Forelimb muscle (tissue), 1 donor: ENCODE data around the gene BLCAP. TPM values are rescaled to one million over a fixed set of nuclear protein-coding genes. Genes with fewer than 3 reads are reported as not detected.
"Not testable (repeated sequence)": the region's sequence is repeated elsewhere in the genome, so short reads cannot be mapped to it uniquely, and the experiment has no call there.

Experiments used
- DNase-seq: peaks from one replicate; pipeline ENCODE4 v3.0.0-alpha.2; 2013; ENCODE audit warnings: low read depth
- polyA plus RNA-seq: library from polyadenylated mRNA; unstranded; fragments of 120-200 nt; gene quantifications from one replicate; pipeline ENCODE4 v1.2.1, GENCODE V29; 2013; ENCODE audit not compliant: insufficient read length

Gene BLCAP
- polyA plus RNA-seq, 1 donor = 528 TPM

DNA sequence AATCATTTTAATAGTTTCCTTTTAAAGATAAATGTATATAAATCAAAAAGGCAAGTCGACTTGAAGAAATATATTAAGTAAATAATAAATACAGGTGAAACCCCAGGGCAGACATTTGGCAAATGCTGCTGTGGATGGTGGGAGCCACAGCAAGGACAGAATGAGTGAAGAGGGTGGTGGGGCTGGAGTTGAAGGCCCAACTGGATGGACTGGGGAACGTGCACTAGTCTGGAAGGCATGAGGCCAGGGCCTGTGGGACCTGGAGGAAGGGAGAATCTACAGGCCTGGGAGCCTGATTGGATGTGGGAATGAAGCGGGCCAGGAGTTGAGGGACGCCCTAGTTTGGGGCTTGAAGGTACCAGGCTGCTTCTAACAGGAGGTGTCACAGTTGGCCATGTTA is 30.6 kb upstream of the BLCAP start:
- no peak for DNase-seq

DNA sequence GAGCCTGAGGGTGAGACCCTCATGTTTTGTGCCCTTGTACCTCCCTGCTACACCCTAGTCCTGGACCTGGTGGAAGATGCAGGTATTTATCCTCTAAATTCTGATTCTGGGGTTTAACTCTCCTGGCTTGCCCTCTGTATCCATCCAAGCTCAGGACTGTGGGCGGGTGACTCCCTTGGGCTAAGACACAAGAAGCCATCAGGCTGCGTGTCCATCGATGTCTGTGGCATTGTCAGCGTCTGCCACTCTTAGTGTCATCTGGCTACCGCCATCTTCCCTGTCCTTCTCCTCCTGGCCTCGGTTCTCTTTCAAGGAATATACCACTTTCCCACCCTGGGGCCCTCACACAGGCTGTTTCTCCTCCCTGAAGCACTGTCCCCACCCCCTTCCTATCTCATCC is 28.9 kb upstream of the BLCAP start:
- DNase-seq = no peak

DNA sequence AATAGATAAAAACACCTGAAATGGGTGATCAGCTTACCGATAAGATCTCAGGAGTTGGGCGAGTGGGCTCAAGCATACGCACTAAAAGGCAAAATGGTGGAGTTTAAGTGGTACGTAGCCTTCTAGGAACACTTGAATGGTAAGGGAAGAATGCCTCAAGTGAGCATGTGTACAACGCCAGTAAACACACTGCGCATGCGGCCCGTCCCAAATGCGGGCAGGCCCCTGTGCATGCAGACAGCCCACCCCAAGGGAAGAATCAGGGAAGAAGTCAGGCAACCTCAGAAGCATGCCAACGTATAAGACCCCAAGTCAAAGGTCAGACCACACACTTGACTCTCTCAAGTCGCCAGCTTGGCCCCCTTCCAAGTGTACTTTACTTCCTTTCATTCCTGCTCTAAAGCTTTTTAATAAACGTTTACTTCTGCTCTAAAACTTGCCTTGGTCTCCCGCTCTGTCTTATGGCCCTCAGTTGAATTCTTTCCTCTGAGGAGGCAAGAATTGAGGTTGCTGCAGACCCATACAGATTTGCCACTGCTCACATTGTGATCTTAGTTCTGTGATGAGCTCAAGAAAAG is 27.1 kb upstream of the BLCAP start:
- DNase-seq = not testable (repeated sequence)

DNA sequence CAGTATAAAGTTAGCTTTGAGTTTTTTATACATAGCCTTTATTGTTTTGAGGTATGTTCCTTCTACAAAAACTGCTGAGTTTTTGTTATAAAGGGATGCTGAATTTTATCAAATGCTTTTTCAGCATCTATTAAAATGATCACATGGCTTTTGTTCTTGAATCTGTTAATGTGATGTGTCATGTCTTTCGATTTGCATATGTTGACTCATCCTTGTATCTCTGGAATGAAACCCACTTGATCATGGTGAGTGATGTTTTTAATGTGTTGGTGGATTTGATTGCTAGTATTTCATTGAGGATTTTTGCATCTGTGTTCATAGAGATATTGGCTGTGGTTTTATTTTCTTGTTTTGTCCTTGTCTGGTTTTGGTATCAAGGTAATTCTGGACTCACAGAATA is 24.7 kb upstream of the BLCAP start:
- no peak for DNase-seq

DNA sequence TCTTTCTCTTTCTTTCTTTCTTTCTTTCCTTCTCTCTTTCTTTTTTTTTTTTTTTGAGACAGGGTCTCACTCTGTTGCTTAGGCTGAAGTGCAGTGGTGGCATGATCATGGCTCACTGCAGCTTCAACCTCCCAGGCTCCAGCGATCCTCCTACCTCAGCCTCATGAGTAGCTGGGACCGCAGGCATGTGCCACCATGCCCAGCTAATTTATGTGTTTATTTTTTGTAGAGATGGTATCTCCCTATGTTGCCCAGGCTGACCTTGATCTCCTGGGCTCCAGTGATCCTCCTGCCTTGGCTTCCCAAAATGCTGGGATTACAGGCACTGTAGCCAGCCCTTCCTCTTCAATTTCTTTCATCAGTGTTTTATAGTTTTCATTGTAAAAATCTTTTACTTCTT is 24.0 kb upstream of the BLCAP start:
- DNase-seq = not testable (repeated sequence)

DNA sequence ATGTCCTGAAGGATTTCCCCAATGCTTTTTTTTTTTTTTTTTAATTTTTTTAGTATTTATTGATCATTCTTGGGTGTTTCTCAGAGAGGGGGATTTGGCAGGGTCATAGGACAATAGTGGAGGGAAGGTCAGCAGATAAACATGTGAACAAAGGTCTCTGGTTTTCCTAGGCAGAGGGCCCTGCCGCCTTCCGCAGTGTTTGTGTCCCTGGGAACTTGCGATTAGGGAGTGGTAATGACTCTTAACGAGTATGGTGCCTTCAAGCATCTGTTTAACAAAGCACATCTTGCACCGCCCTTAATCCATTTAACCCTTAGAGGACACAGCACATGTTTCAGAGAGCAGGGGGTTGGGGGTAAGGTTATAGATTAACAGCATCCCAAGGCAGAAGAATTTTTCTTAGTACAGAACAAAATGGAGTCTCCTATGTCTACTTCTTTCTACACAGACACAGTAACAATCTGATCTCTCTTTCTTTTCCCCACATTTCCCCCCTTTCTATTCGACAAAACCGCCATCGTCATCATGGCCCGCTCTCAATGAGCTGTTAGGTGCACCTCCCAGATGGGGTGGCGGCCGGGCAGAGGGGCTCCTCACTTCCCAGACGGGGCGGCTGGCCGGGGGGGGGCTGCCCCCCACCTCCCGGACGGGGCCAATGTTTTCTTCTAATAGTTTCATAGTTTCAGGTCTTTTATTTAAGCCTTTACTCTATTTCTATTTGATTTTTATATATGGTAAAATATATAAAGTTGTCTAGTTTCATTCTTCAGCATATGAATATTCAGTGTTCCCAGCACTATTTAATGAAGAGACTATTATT is 22.6 kb upstream of the BLCAP start:
- not testable (repeated sequence) for DNase-seq

DNA sequence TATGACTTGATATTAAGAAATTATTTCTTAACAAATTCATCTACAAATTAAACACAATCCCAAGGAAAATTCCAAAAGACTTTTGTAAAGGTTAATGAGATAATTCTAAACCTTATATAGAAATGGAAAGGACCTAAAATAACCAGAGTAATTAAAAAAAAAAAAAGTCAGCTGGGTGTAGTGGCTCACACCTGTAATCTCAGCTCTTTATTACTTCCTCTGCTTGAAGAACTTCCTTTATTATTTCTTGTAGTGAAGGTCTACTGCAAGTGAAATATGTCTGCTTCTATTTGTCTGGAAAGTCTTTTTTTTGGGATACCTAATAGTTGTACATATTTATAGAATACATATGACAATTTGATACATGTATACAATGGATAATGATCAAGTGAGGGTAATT is 20.2 kb upstream of the BLCAP start:
- no peak for DNase-seq

DNA sequence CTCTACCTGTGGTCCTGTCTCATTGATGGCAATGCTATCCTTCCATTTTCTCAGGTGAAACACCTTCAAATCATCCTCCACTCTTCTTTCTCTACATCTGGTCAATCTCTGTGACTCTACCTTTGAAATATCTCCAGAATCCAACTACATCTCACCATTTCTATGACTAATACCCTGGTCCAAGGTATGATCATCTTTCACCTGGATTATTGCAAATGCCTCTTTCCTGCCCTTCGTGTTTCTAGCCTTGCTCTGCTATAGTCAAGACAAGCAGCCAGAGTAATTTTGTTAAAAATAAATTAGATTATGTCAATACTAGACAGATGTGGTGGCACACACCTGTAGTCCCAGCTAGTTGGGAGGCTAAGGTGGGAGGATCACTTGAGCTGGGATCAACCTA is 17.8 kb upstream of the BLCAP start:
- DNase-seq = no peak

DNA sequence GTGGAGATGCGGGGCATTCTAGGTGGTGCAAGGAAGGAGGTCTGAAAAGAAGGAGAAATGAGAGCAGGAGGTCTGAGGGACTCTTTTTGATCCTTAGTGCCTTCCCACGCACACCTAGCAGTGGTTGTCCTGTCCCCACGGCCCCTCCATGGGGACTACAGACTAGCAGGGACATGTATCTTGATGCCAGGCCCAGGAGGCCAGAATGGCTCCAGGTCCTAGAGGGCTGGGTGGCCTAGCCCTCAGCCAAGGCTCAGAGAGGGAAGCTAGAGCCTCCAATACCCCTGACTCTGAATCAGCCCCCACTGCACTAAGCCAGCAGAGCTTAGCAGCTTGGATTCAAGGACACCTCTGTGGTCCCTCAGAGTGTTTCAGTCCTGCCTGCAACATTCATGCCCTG is 16.7 kb upstream of the BLCAP start:
- DNase-seq = no peak

DNA sequence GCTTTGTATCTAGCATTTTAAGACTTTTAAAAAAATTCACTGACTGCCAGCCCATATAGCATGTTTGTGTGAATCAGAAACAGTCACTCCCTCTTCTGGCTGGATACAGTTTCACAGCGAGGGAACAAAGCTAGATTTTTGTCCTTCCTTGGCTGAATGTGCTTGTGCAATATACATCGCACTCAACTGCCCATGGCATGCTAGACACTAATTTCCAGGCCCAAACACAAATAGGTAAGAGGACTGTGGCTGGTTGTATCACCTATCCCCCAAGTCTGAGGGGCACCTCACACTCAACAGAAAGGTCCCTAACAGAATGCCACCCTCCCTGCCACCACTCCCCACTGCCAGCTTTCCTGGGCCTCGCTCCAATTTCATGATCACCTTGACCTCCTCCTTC is 16.2 kb upstream of the BLCAP start:
- DNase-seq = no peak

DNA sequence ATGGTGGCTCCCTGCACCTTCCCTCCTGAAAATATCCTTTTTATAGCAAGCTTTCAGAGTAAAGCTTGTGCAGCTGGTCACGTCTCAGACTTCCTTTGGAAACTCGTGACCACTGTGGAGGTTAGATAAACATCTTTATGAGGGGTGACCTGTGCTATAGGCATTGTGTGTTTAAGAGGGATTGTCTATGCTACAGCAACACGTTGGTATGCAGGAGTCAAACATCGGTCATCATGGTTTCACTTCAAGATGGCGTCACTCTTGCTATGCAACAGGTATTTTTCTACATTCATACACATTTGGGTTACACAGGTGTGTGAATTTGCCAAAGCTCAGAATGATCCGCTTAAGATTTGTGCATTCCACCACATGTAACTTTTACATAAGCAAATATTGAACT is 14.6 kb upstream of the BLCAP start:
- no peak for DNase-seq

DNA sequence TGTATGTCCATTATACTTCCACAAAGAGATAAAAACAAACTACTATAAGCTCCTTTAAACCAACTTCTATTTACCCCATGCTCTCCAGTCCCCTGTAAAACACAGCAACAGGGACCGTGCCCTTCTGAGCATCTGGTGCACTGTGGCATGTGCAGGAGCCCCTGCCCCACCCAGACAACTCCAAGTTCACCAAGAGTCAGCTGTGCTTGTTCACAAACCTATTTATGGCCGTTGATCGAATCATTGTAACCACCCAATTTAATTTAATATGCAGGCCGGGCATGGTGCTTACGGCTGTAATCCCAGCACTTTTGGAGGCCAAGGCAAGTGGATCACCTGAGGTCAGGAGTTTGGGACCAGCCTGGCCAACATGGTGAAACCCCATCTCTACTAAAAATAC is 13.7 kb upstream of the BLCAP start:
- DNase-seq = no peak

DNA sequence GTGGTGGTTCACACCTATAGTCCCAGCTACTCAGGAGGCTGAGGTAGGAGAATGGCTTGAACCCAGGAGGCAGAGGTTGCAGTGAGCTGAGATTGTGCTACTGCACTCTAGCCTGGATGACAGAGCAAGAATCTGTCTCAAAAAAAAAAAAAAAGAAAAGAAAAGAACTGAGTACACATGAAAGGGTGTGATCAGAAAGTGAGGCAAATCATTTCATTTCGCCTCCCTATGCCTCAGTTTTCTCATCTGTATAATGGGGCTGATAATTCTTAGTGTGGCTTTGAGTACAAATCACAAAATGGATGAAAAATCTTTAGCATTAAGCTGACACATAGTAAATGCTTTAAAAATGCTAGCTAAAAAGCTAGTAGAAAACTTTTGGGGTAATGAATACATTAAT is 13.2 kb upstream of the BLCAP start:
- not testable (repeated sequence) for DNase-seq

DNA sequence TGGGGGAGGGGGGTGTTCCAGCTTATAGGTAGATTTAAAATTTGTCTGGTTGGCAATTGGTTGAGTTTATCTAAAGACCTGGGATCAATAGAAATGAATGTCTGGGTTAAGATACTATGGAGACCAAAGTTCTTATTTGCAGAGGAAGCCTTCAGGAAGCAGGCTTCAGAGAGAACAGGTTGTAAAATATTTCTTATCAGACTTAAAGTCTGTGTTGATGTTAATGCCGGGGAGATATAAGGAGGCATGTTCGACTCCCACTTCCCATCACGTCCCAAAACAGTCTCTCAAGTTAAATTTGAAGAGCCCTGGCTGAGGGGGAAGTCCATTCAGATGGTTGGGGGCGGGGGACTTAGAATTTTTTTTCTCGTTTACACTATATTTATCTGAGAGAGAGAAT is 12.3 kb upstream of the BLCAP start:
- no peak for DNase-seq

DNA sequence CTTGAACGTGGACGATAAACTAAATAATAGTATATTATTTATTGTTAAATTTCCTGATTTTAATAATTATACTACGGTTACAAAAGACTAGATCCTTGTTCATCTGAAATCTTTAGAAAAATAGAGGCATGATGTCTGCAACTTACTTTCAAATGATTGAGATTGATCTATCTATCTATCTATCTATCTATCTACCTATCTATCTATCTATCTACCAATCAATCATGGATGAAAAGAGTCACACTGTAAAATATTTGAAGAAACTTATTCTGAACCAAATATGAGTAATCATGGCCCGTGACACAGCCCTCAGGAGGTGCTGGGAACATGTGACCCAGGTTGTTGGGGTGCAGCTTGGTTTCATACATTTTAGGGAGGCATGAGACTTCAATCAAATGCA is 11.7 kb upstream of the BLCAP start:
- DNase-seq = no peak

DNA sequence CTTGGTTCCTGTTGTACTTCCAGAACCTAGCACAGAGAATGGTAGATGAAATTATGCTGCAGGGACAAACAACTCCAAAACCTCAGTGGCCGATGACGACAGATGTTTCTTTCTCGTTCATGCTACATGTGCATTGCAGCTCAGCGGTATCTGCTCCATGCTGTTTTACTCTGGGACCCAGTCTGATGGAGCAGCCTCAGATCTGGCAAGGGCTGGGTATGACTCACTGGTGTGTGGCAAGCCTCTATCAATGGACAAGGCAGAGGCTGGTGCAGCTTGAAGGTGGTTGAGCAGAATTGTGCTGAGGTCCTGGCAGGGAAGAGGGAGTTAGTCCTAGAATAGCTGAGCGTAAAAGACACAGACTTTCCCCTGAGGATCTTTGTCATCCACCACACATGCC is 10.3 kb upstream of the BLCAP start:
- DNase-seq = no peak

DNA sequence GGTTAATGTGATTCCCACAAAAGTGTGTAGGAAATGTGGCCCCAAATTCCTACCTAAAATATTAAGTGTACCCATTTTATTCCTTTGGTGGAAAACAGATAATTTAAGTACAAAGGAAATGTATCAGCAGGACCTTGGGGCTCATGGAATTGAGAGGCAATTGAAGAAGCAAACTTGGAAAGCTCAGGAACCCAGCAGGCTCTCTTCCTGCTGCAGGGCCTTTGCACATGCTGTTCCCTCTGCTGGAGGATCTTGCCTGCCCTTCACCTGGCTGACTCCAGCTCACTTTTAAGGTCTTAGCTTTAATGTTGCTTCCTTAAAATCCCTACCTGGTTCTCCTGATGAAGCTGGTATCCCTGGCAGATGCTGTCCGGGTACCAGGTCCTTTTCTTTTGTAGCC is 9.8 kb upstream of the BLCAP start:
- no peak for DNase-seq

DNA sequence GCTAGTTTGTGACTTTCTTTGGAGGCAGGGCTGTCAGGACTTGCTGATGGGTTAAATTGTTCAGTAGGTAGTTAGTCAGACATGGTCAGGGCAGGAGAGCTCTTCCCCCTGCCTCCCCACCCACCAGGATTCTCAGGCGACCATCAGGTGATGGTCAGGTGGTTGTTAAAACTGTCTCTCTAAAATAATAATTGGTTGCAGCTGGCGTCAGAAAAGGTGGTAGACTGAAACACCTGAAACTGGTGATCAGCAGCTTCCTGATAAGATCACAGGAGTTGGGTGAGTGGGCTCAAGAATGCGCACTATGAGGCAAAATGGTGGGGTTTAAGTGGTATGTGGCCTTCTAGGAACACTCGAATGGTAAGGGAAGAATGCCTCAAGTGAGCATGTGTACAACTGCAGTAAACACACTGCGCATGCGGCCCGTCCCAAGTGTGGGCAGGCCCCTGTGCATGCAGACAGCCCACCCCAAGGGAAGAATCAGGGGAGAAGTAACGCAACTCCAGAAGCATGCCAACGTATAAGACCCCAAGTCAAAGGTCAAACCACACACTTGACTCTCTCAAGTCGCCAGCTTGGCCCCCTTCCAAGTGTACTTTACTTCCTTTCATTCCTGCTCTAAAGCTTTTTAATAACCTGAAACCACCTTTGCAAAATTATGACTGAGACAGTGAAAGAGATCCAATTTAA is 7.9 kb upstream of the BLCAP start:
- no peak for DNase-seq

DNA sequence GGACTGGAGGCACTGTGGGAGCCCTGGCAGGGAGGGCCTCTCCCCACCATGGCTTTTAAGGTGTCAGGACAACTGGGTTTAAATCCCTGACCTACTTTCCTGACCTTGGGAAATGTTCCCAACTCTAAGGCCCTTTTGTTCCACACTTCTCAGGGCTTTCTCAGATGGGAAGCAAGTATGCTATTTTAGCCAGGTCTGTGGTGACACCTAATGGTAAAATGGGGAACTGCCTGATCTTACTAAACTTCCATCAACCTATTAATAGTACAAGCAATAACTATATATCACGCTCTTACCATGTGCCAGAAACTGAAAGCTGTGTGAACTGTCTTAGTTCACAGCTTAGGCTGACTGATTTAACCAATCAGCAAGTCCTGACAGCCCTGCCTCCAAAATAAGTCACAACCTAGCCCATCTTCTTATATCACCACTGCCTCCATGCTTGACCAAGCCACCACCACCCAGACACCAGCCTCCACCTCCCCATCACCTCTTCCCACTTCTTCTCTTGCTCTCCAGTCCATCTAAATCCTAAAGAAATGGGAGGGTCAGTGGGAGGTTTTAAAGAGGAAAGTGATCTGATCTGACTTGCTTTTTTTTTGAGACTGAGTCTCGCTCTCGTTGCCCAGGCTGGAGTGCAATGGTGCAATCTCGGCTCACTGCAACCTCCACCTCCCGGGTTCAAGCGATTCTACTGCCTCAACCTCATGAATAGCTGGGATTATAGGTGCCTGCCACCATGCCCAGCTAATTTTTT is 6.9 kb upstream of the BLCAP start:
- peak; percentile 74 for DNase-seq

DNA sequence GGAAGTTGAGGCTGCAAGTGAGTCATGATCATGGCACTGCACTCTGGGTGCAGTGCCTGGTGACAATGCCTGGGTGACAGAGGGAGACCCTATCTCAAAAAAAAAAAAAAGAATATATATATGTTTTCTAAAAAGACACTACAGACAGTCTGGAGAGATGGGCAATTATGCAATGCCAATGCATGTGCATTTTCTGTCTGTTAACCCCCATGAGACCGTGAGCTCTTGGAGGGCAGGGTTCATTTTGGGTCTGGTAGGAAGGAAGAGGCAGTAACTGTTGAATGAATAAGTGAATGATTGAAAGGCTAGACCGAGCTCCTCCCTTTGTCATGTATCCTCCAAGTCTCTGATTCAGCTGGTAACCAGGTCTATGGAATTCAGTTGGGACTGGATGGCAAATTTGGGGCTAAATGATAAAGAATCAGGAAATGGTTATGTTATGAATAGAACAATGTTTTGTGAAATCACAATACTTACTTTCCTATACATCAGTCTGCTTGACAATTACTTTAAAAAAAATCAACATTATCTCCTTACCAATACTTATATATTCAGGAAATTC is 5.6 kb upstream of the BLCAP start:
- DNase-seq = no peak

DNA sequence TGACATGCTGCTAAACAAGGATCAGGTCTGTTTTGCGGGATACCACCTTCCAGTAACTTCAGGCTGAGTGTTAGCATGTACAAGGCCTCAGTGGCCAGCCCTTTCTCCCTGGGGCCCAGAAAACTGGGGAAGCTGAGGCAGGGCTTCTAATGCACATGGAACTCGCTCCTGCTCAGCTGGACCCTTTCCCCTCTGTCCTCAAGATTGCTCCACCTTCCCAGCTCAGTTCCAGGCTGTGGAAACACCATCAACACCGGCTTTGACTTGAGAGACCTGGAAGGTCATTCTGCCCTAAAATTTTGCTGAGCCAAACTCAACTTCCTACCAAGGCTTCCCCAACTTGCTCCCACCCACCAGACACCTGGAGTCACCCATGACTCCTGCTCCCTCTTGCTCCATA is 4.2 kb upstream of the BLCAP start:
- no peak for DNase-seq

DNA sequence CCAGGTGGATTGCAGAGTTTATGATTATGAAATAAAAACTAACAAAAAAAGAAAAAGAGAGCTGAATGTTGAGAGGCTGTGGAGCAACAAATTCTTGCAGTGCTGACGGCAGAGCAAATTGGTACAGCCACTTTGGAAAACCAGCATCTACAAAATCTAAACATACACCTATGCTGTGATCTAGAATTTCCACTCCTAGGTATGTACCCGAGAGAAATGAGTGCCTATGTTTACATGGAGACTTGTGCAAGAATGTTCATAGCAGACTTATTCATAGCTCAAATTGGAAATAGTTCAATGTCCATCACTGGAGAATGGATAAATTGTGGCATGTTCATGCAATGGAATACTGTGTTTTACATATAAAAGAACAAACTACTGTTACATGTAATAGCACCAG is 3.0 kb upstream of the BLCAP start:
- DNase-seq = no peak
